GM19025 (cell line): ENCODE data around the gene CENPP.

ENCODE experiments used
- ATAC-seq: cut with Tn5 transposase; IDR thresholded peaks from one replicate; pipeline ENCODE4 v1.9.1; 2021; ENCODE audit warnings: mild to moderate bottlenecking, low read depth, moderate library complexity; ENCODE audit not compliant: unreplicated experiment

Gene CENPP

DNA sequence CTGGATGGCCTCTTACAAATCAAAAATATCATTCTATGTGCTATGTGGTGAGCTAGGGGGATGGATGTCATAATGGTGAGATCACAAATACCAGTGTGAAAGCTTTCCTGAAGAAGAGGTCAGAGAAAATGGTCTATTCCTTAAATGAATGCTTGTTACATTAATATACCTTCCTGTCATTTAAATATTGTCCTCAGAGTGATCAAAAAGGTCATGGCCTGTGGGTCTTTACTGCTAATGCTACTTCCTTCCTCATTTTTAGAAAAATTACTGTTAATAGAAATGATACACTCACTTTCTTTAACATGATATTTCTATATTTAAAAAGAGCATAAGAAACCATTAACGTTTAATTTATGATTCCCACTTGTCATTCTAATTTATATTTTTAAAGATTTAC is 88.8 kb downstream of the CENPP start:
- no peak for ATAC-seq

DNA sequence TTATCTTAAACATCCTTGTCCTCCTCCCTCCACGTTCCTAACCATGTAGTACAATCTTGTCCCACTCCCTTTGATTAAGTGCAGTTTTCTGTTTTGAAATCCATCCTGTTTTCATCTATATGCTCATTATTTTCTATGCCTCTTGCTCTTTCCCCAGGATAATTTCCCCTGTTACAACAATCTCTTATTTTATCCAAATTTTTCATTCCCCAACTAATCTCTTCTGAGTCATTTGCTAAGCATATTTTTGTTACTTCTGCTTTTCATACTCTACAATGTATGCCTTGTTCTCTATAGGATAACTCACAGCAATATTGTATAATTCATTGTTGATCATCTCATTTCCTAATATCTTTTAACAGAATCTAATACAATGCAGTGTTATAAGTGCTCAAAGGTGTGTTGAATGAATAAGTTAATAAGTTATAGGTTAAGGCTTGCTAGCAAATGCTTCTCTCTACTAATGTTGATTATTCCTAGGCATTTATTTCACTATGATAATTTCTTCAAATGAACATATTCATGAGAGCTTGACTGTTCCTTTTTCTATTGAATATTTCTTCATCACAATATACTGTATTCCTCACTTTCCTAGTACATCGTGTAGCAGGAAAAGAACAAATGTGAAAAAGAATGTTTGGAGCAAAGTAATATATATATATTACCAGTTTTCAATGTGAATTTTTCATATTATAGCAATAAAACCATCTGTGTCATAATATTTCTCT is 97.0 kb downstream of the CENPP start:
- ATAC-seq = no peak

DNA sequence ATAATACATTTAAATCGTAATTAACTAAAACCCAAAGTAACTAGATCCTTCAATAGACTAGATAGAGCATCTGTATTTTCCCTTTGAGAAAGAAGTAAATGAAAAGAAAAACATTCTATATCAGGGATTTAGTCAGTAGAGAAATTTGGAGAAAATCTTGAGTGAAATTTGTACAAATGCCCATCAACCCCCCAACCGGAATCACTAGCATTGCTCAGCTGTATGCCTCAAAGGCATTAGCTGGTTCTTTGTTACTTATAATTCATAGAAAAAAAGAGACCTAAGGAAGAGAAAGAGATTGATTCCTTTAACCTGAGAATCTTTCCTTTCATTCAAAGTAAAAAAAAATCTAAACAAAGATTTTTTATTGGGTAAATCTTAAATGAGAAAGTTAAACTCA is 97.9 kb downstream of the CENPP start:
- no peak for ATAC-seq

DNA sequence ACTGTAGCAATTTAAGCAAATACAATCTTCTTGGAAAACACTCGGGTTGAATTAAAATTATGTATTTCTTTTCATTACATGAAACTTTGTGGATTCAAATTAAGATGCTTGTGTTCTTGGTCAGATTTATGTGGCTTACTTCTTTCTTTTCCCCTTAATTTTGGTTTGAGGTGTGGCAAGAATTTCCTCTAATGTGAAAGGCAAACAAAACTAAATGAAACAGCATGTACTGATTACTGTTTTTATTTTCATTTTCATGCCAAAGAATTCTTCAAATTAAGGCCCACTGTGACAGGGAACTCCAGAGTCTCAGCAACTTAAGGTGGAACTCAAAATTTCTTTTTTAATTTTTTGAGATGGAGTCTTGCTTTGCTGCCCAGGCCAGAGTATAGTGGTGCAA is 98.6 kb downstream of the CENPP start, which contains the start of gene OMD:
Gene OMD (minus strand): TSS at position 132 of the 400 bp plus-strand sequence. CDS start 6,913 bp downstream, outside the sequence.
- no peak for ATAC-seq

DNA sequence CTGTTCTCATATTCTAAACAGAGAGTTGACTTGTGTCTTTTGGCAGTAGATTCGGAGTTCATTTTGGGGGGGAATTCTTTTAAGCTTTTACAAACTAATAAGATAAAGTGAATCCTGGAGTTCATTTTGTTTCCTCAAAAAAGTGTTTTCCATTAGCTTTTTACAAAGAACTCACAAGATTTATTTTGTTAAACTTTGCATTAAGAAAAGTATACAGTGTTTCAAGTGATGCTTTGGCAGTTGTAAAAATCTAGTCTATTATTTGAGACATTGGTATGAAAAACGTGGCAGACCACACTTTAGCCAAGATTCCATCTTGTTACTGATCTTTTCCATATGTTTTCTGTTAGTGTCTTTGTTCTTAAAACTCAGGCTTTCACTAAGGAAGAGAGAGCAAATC is 99.7 kb downstream of the CENPP start:
- ATAC-seq = no peak

DNA sequence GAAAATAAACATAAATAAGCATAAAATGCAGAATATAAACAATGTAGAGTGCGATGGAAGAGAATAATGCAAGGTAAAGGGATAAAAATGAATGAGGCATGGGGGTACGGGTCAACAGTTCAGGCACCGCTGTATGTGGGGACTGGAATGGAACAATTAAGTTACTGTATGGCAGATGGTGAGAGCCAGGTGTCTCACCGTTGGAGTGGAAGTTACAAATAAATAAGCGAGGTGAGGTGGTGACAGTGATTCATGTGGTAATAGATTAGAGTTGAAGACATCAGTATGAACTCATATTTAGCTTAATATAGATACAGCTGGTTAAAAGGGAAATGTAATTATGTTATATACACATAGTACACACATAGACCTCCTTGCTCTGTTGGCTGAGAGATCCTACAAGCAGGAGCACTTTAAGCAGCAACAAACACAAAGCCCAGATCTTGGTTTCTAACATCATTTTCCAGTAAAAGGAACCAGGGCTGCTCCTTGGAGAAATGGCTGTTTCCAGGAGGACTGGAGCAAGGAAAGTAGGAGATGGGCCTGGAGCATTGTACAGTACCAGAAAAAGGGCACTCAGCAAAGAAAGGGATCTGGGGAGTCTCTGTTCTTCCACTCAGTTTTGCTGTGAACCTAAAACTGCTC is 100.9 kb downstream of the CENPP start:
- ATAC-seq = no peak

DNA sequence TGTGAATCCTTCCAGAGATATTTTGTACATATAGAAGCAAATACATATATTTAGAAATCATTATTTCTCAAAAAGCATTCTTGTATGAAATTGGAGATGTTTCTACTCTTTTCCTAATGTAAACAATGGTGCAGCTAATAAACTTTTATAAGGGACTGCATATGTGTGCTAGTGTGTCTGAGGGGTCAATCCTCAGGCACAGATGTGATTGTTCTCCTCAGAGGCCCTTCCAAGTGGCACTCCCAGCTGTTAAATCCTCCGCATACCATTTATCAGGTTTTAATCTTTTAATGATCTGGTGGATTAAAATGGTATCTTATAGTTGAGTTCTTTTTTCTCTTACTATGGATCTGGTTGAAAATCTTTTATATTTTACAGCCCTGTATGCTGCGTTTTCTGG is 104.1 kb downstream of the CENPP start:
- ATAC-seq = no peak

DNA sequence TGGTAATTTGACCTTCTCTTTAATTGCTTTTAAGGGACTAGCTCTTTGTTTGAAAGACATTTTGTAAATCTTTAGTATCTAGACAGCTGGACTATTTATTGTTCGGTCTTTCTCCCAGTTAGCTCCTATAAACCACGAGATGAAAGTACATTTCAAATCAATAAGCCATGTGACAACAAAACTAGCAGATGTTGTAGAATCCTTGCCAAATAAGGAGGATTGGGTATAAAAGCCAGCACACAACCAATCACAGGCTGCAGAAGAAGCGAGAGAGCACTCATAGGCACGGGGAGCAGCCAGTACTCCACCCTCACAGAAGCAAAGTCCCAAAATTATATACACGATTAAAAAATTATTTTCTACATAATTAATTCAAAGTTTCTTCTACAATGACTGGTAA is 106.6 kb downstream of the CENPP start:
- ATAC-seq = no peak

DNA sequence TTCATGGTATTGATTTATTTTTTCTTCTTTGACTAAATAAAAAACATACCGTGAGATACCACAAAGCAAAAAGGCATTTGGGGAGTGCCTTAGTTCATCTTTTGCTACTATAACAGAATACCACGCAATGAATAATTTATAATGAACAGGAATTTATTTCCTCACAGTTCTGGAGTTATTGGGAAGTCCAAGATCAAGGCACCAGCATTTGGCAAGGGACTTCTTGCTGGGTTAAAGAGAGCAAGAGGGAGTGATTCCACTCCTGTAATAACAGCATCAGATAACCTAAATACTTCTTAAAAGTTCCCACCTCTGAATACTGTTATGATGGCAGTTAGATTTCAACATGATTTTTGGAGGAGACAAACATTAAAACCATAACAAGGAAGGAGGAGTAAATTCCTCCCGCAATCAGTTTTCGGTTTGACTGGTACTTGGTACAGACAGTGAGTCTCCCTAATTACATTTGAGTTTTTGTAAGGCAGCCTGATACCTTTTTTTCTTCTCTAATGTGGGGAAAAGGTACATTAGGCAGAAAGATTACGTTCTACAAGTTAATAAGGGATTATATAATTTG is 107.3 kb downstream of the CENPP start:
- ATAC-seq = no peak

DNA sequence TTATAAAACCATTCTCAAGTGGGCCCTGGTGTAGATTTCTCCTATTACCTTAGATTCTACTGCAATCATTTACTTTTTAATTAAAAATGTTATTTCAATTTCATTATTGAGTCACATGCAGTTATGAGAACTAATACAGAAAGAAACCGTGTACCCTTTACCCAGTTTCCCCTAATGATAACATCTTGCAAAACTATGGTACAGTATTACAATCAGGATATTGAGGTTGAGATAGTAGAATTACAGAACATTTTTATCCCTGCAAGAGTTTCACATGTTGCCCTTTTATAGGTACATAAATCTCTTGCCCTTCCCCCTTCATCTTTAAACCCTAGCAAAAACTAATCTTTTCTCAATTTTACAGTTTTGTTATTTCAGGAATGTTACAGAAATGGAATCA is 109.5 kb downstream of the CENPP start:
- no peak for ATAC-seq

DNA sequence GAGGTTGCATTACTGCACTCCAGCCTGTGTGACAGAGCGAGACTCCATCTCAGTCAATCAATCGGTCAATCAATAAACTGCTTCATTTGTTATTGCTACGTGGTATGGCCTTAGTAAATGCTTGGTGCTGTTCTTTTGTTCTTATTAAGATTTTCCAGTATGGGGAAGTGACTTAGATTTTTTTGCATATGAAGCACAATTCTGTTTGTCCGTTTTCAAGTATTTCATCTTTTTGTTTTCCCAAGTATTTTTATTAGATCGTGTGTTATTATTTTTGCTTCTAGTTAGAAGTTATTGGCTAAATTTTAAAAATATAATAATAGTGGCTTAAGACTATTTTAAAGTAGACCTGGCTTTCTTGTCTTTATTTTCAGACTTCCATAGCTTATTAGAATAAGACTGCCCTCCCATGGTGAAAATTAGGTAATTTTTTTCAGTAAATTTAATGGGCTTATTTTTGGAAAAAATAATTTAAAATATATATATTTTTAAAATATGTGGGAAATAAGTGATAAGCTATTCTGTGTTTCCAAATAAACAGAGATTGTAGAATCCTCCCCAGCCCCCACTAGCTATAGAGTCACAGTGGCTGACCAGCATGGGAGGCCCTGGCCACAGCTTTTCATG is 113.3 kb downstream of the CENPP start:
- no peak for ATAC-seq

DNA sequence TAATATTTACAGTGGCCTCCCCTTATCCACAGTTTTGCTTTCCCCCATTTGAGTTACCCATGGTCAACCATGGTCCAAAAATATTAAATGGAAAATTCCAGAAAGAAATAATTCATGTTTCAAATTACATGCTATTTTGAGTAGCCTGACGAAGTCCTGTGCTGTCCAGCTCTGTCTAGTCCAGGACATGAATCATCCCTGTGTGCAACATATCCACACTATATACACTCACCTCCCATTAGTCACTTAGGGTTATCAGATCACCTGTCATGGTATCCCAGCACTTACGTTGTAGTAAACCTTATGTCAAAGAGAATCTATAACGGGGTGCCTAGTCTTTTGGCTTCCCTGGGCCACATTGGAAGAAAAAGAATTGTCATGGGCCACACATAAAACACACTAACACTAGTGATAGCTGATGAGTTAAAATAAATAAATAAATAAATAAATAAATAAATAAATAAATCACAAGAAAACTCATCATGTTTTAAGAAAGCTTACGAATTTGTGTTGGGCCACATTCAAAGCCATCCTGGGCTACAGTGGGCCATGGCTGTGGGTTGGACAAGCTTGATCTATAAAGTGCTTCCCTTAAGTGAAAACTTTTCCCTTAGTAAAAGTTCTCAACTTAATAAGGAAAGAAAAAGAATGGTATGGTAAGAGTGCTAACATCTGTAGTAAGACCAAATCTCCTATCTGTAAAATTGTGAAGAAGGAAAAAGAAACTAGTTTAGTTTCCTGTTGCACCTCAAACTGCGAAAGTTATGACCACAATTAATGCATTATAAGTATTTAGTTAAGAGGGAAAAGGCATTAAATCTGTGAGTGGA is 114.4 kb downstream of the CENPP start:
- no peak for ATAC-seq

DNA sequence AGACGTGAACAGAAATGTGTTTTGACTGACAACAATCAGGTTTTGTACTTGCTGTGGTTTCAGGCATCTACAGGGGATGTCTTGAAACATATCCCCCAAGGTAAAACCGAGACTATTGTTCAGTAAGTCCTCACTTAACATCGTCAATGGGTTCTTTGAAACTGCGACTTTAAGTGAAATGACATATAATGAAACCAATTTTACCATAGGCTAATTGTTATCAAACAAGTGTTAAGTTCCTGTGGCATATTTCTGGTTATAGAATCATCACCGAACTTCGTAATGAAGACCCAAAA is 114.9 kb downstream of the CENPP start:
- ATAC-seq = no peak

DNA sequence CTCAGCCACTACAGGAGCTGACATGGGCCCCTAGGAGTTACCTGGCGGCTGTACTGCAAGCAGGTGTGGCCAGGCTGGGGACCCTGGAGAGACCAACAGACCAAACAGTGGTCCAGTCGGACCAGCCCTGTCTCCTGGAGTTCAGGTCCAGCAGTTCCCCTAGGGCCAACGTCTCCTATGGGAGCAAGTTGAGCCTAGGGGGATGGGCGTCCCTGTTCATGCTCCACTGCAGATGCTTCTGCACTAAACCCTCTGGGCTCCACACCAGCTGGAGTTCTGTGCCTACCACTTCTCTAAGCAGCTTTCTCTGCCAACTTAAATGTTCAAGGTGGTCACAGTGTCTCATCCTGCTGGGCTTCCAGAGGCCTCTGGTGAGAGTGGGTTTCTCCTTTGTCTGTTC is 119.1 kb downstream of the CENPP start:
- ATAC-seq = no peak

DNA sequence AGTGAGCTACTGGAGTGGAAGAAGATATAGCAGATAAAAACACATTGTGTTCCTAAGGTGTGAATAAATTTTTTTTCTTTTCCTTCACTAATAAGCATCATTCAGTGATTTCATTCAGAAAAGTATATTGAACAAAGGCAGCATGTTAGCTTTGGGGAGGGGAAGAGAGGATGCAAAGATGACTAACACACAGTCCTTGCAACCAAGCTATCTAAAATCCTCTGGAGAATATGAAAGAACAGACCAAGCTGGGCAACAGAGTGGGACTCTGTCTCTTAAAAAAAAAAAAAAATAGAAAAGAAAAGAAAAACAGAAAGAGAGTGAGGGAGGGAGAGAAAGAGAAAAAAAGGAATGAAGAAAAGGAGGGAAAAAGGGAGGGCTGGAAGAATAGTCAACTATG is 120.8 kb downstream of the CENPP start:
- ATAC-seq = no peak

DNA sequence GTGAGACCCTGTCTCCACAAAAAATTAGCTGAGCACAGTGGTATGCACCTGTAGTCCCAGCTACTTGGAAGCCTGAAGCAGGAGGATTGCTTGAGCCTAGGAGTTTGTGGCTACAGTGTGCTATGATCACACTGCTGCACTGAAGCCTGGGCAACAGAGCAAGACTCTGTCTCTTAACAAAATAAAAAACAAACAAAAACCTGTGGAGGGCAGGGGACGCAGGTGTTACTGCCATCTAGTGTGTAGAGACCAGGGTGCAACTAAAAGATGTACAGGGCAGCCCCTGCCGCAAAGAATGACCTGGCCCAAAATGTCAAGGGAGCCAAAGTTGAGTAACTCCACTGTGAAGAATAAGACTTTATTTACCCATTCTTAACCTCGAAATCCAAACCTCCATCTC is 129.5 kb downstream of the CENPP start:
- no peak for ATAC-seq

DNA sequence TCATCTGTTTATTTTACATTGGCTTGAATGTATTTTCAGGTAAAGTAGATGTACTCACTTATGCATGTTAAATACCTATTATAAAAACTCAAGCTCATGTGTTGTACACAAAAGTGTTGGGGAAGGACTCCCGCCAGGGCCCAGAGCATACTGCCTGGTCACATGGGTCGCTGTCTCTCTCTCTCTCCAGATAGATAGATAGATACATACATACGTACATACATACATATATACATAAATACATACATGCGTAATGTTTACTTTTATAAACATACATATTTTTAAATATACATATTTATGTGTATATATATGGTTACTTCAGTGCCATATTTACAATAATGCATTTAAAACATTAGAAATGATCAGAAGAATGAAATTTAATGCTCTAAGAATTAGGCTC is 131.8 kb downstream of the CENPP start:
- ATAC-seq = no peak

DNA sequence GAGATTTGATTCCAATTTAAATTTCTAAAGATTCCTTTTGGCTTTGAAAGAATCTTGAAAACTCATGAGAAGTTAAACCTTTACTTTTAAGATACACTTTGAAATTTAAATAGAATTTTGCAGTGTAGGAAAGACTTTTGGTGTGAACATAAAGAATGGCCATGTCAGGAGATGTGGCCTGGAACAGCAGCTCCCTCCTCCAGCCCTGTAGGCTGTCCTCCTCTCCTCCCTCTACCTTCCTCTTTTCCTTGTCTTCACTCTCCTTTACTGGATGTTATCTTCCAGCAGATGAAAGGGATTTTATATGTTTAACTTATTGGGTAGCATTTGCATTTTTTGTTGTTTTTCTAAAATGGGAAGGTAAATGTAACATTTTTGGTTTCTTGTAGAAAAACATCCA is 137.6 kb downstream of the CENPP start:
- no peak for ATAC-seq

DNA sequence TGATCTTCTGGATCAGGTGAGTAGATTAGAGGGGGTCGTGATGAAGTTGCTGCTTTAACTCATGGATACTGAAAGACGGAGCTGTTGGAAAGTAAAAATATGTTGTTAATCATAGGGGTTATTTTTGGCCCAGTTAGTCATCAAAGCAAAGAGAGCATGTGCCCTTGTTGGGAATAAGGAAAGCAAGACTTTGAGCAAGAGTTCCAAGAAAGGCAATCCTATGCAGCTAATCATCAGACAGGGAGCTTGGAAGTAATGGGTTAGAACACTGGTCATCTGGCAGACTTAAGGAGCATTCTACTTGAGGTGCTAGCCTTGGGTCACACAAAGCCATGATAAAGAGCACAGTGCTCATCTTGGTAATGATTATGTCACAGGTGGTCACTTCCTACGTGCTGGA is 138.2 kb downstream of the CENPP start:
- ATAC-seq = no peak

DNA sequence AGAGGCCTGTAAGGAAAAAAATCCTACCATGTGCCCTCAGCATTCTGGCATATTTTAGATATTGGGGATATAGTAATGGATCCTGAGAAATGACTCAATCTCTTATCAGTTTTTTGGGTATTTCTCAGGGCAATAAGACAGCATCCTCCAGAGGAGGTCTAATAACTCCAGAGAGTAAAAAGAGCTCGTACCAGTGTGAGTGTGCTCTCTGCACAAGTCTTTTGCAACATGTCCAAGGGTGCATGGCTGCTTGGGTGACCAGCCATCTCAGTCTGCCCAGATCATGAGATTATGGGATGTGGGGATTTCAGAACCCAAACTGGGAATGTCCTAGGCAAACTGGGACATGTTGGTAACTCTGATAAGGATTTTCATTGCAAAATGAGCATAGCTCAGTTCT is 141.3 kb downstream of the CENPP start:
- ATAC-seq = no peak

DNA sequence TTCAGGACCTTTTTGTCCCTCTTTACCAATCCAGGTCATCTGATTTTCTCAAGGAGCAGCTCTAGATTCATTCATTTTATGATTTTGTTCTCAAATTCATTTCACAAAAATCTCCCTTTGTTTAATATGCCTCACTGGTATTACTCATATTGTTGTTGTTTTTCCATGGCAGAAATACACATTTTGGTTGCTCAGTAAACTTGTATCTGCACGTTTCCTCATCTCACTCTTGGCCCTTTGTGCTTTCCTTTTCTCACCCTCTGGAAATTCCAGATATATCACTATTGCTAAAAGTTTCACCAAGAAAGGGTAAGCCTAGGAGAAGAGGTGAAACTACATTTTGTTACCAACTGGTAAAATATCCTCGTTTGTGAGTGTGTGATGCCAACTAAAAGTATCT is 141.8 kb downstream of the CENPP start:
- no peak for ATAC-seq
